IMR-90 (cell line): ENCODE results near the gene CST7. TPM values are rescaled to one million over a fixed set of nuclear protein-coding genes. Genes with fewer than 3 reads are reported as not detected.

ENCODE experiments used
- polyA plus RNA-seq, 3 experiments: library from polyadenylated mRNA; depleted of rRNA; stranded (reverse); fragments of >200 nt; gene quantifications; 2 replicates each; pipeline ENCODE4 v1.2.3, GENCODE V29; 2012; ENCODE audit warnings: low replicate concordance in 1 of 3
- total RNA-seq: library from RNA; depleted of rRNA; stranded (reverse); fragments of >200 nt; gene quantifications from 2 replicates; pipeline ENCODE4 v1.2.3, GENCODE V29; 2012
- TF ChIP-seq, protein P1 (sequence below): conservative IDR thresholded peaks from 2 replicates; pipeline ENCODE4 v1.5.1; 2012; ENCODE audit warnings: mild to moderate bottlenecking, low read depth, low read length, improper control_type of control experiment

The CST7 gene
- total and polyA plus RNA-seq, 2 of the 4 experiments (the other 2 are of a cell fraction): not detected

DNA sequence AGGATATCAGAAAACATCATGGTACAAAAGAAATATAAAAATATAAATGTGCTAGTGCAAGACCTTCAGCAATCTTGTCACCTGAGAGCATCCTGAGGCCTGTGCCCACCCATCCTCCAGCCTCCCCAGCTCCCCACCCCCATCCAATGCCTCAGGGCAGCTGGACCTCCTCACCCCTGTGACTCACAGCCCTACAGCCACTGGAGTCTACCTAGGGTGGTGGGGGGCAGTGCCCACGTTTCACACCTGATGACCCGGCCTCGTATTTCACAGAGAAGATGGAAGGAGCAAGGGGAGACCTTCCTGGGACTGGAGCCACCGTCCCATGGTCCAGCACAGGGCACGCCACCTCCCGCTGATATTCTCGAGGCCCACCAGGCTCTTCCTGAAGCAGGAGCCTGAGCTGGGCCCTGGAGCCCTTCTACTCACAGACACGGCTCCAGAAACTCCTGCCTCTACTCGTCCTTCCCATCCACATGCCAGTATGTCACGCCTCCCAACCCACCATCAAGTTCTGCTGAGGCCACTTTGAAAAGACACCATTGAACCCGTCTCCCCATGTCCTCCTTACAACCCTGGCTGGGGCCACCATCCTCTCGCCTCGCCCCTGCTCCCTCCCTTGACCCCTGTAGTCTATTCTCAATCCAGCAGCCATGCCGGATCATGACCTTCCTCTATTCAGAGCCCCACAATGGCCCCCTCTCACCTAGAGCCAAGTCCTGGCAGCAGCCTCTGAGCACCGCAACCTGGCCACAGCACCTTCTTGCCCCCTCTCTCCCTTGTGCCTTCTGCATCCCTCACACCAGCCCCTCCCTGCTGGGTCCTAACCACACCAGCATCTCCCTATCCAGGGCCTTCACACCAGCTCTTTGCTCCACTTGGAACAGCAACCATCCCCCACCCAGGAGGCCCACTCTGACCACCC is 30.2 kb downstream of the CST7 start (continued):
- TF ChIP-seq, protein P1, sequence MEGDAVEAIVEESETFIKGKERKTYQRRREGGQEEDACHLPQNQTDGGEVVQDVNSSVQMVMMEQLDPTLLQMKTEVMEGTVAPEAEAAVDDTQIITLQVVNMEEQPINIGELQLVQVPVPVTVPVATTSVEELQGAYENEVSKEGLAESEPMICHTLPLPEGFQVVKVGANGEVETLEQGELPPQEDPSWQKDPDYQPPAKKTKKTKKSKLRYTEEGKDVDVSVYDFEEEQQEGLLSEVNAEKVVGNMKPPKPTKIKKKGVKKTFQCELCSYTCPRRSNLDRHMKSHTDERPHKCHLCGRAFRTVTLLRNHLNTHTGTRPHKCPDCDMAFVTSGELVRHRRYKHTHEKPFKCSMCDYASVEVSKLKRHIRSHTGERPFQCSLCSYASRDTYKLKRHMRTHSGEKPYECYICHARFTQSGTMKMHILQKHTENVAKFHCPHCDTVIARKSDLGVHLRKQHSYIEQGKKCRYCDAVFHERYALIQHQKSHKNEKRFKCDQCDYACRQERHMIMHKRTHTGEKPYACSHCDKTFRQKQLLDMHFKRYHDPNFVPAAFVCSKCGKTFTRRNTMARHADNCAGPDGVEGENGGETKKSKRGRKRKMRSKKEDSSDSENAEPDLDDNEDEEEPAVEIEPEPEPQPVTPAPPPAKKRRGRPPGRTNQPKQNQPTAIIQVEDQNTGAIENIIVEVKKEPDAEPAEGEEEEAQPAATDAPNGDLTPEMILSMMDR: no peak
